Keratinocyte (primary cell): Measurements from ENCODE around the gene NINJ2. TPM values are rescaled to one million over a fixed set of nuclear protein-coding genes. Genes with fewer than 3 reads are reported as not detected.

Experiments
- DNase-seq: peaks from one replicate; pipeline ENCODE4 v3.0.0-alpha.2; 2011; ENCODE audit warnings: low read depth, missing footprints, low spot score
- FAIRE-seq: peaks from 2 replicates; lab custom pipeline; 2011; peaks lifted over from hg19 to GRCh38; lab: Jason Lieb, UNC
- H2AFZ ChIP-seq: 2 replicates; pipeline ENCODE4 v1.6.0; 2012; ENCODE audit warnings: low read length, control low read depth, inconsistent platforms; ENCODE audit not compliant: control insufficient read depth
- H3K27ac ChIP-seq: 2 replicates; pipeline ENCODE4 v1.5.1; 2011; ENCODE audit warnings: low read length; ENCODE audit not compliant: control insufficient read depth, insufficient read depth
- H3K27me3 ChIP-seq: 3 replicates; pipeline ENCODE4 v1.6.0; 2011; ENCODE audit warnings: low read length; ENCODE audit not compliant: control insufficient read depth, insufficient read depth; ENCODE audit errors: extremely low read depth
- H3K36me3 ChIP-seq, 2 experiments: 2 replicates in 1 of 2; 3 replicates in 1 of 2; pipeline ENCODE4 v1.5.1; 2011; ENCODE audit warnings: low read length in 2 of 2, mild to moderate bottlenecking in 1 of 2; ENCODE audit not compliant: control insufficient read depth in 2 of 2, insufficient read depth in 2 of 2; ENCODE audit errors: extremely low read depth in 1 of 2
- H3K4me1 ChIP-seq: 3 replicates; pipeline ENCODE4 v1.5.1; 2011; ENCODE audit warnings: low read length; ENCODE audit not compliant: control insufficient read depth, insufficient read depth; ENCODE audit errors: extremely low read depth
- H3K4me2 ChIP-seq: 3 replicates; pipeline ENCODE4 v1.6.0; 2011; ENCODE audit warnings: low read depth, low read length; ENCODE audit not compliant: control insufficient read depth, insufficient read depth; ENCODE audit errors: extremely low read depth
- H3K4me3 ChIP-seq, 3 experiments: fragments of 200-600 bp in 1 of 3; sonication (generic) in 1 of 3; 2 replicates in 2 of 3; 3 replicates in 1 of 3; pipeline ENCODE4 v1.5.1; 2011 to 2016; ENCODE audit warnings: low read length in 3 of 3, mild to moderate bottlenecking in 3 of 3, control low read depth in 2 of 3, inconsistent platforms in 1 of 3, low read depth in 1 of 3, mixed read lengths in 1 of 3, mixed run types in 1 of 3, moderate library complexity in 1 of 3; ENCODE audit not compliant: control insufficient read depth in 2 of 3, insufficient read depth in 2 of 3; ENCODE audit errors: extremely low read depth in 1 of 3
- H3K79me2 ChIP-seq: 2 replicates; pipeline ENCODE4 v1.6.0; 2012; ENCODE audit warnings: low read length; ENCODE audit not compliant: control insufficient read depth, insufficient read depth
- H3K9ac ChIP-seq: 3 replicates; pipeline ENCODE4 v1.6.0; 2011; ENCODE audit warnings: low read length; ENCODE audit not compliant: control insufficient read depth, insufficient read depth; ENCODE audit errors: extremely low read depth
- H3K9me1 ChIP-seq: 3 replicates; pipeline ENCODE4 v1.6.0; 2011; ENCODE audit warnings: low read length; ENCODE audit not compliant: control insufficient read depth, insufficient read depth; ENCODE audit errors: extremely low read depth
- H3K9me3 ChIP-seq: 2 replicates; pipeline ENCODE4 v1.5.1; 2012; ENCODE audit warnings: low read depth, low read length; ENCODE audit not compliant: control insufficient read depth
- H4K20me1 ChIP-seq: 3 replicates; pipeline ENCODE4 v1.6.0; 2011; ENCODE audit warnings: low read length; ENCODE audit not compliant: control insufficient read depth, insufficient read depth; ENCODE audit errors: extremely low read depth
- EZH2 ChIP-seq: IDR thresholded peaks from one replicate; pipeline ENCODE4 v1.6.1; 2012; ENCODE audit warnings: inconsistent platforms, mild to moderate bottlenecking, low read length, moderate library complexity
- dilution Hi-C: fragments of 300-500 bp; cut with MboI; formaldehyde crosslinking; loops from one replicate; pipeline ENCODE4 v1.7.0; 2020; ENCODE audit warnings: low sequenced_read_pairs; ENCODE audit not compliant: extremely low pct_ligation_motif_present
- polyA plus RNA-seq, 5 experiments: library from polyadenylated mRNA; depleted of rRNA in 3 of 5; stranded (reverse) in 3 of 5; stranded (forward) in 1 of 5; unstranded in 1 of 5; fragments of >200 nt; gene quantifications; 1 replicate in 1 of 5; 2 replicates in 3 of 5; 3 replicates in 1 of 5; pipeline versions ENCODE4 v1.2.1 to v1.2.3, GENCODE V29; 2011 to 2012; ENCODE audit warnings: missing spikeins in 2 of 5, low read depth in 1 of 5, low replicate concordance in 1 of 5
- TF ChIP-seq, protein P1 (sequence below), 3 experiments: IDR thresholded peaks in 1 of 3; conservative IDR thresholded peaks in 1 of 3; optimal IDR thresholded peaks in 1 of 3; 2 replicates in 2 of 3; 3 replicates in 1 of 3; pipeline versions ENCODE3 to v1.5.1; 2011; ENCODE audit warnings: low read length in 3 of 3, mild to moderate bottlenecking in 3 of 3, moderate library complexity in 2 of 3, control low read depth in 1 of 3, inconsistent platforms in 1 of 3; ENCODE audit not compliant: insufficient read depth in 2 of 3; ENCODE audit errors: extremely low read depth in 1 of 3

NINJ2 gene
- polyA plus RNA-seq, 1 donor (not counting 4 experiments of a cell fraction or from before 2014, with no cell fraction given): 0.58 TPM

GRCh38 chr12:669576-669945 is 6.3 kb upstream of the NINJ2 start:
- FAIRE-seq (no peak), DNase-seq (no peak)
- H4K20me1 ChIP-seq: no peaks in the 10 kb centered on the region
- H3K27ac ChIP-seq: no peak overlapping the region
- H3K4me3 ChIP-seq: no peak overlapping the region
- H3K9me1 ChIP-seq: no peaks in the 10 kb centered on the region
- H3K79me2 ChIP-seq: no peaks in the 10 kb centered on the region
- dilution Hi-C loops: no loop called here
- no peaks in the 10 kb centered on the region for H3K27me3 ChIP-seq
- H3K4me2 ChIP-seq: no peak overlapping the region
- H3K9ac ChIP-seq: no peak overlapping the region
- no peaks in the 10 kb centered on the region for H3K36me3 ChIP-seq
- no peaks in the 10 kb centered on the region for H3K9me3 ChIP-seq
- no peak for TF ChIP-seq EZH2
- TF ChIP-seq, protein P1, sequence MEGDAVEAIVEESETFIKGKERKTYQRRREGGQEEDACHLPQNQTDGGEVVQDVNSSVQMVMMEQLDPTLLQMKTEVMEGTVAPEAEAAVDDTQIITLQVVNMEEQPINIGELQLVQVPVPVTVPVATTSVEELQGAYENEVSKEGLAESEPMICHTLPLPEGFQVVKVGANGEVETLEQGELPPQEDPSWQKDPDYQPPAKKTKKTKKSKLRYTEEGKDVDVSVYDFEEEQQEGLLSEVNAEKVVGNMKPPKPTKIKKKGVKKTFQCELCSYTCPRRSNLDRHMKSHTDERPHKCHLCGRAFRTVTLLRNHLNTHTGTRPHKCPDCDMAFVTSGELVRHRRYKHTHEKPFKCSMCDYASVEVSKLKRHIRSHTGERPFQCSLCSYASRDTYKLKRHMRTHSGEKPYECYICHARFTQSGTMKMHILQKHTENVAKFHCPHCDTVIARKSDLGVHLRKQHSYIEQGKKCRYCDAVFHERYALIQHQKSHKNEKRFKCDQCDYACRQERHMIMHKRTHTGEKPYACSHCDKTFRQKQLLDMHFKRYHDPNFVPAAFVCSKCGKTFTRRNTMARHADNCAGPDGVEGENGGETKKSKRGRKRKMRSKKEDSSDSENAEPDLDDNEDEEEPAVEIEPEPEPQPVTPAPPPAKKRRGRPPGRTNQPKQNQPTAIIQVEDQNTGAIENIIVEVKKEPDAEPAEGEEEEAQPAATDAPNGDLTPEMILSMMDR (optimal IDR thresholded peaks at IDR 0.05 in 1 of 3, IDR thresholded peaks at IDR 0.05 in 1 of 3, conservative IDR thresholded peaks at IDR 0.05 in 1 of 3; ENCODE audit: extremely low read depth in 1 of 3, insufficient read depth in 2 of 3, low read length in 3 of 3): no peak
- H3K4me1 ChIP-seq: peaks cover 4% of the 10 kb centered on the region
- no peak overlapping the region for H2AFZ ChIP-seq

- Histone ChIP-seq H3K79me2 (no peaks in the 10 kb centered on the region), H3K27me3 (peaks cover 12% of the 10 kb centered on the region), H3K9ac (no peak overlapping the region), H3K4me3 (no peak overlapping the region), H3K9me1 (no peaks in the 10 kb centered on the region), H4K20me1 (no peaks in the 10 kb centered on the region), H3K9me3 (no peaks in the 10 kb centered on the region), H2AFZ (no peak overlapping the region), H3K36me3 (no peaks in the 10 kb centered on the region), H3K27ac (no peak overlapping the region), H3K4me2 (no peak overlapping the region), H3K4me1 (no peaks in the 10 kb centered on the region)
- dilution Hi-C loops: no loop called here
- no peak for FAIRE-seq
- no peak for DNase-seq
- no peak for TF ChIP-seq EZH2
- TF ChIP-seq, protein P1 (optimal IDR thresholded peaks at IDR 0.05 in 1 of 3, IDR thresholded peaks at IDR 0.05 in 1 of 3, conservative IDR thresholded peaks at IDR 0.05 in 1 of 3; ENCODE audit: extremely low read depth in 1 of 3, insufficient read depth in 2 of 3, low read length in 3 of 3): no peak
Observed at GRCh38 chr12:668090-668481, 4.8 kb upstream of the NINJ2 start.
